Epidermal melanocyte (primary cell): ENCODE data around the gene ULK1.

Source experiments
- DNase-seq: peaks from one replicate; pipeline ENCODE4 v3.0.0; 2011; ENCODE audit warnings: low spot score; ENCODE audit not compliant: insufficient read length

Gene ULK1

GRCh38 chr12:131965073-131965472 lies 70.7 kb downstream of the ULK1 start:
- DNase-seq: no peak

- DNase-seq: no peak
These were observed 76.8 kb downstream of the ULK1 start for GRCh38 chr12:131971226-131971625.
